GM10266 (cell line): ENCODE results near the gene RAB11FIP4.

Experiments
- DNase-seq: peaks from one replicate; pipeline ENCODE4 v3.0.0; 2012; ENCODE audit errors: extremely low spot score
- CTCF ChIP-seq: IDR thresholded peaks from 2 replicates; pipeline ENCODE4 v1.5.1; 2012; ENCODE audit warnings: mild to moderate bottlenecking, low read depth; ENCODE audit not compliant: control insufficient read depth, insufficient read depth; ENCODE audit errors: missing control alignments

Gene RAB11FIP4

GRCh38 chr17:31530391-31530985, 139.0 kb downstream of the RAB11FIP4 start:
- DNase-seq = no peak
- no peak for TF ChIP-seq CTCF

- no peak for TF ChIP-seq CTCF
These were observed 140.0 kb downstream of the RAB11FIP4 start for GRCh38 chr17:31531336-31531980.

GRCh38 chr17:31532081-31532480, 140.6 kb downstream of the RAB11FIP4 start:
- TF ChIP-seq CTCF = no peak
- DNase-seq = no peak

More at GRCh38 chr17:31531336-31531980, 140.0 kb downstream of the RAB11FIP4 start:
- no peak for DNase-seq

- TF ChIP-seq CTCF = no peak
- DNase-seq = no peak
These were observed 141.1 kb downstream of the RAB11FIP4 start for GRCh38 chr17:31532526-31532925.

- DNase-seq = no peak
- TF ChIP-seq CTCF = peak; percentile 43
These were observed 142.2 kb downstream of the RAB11FIP4 start for GRCh38 chr17:31533546-31534155.

GRCh38 chr17:31534223-31534888, 142.9 kb downstream of the RAB11FIP4 start:
- no peak for TF ChIP-seq CTCF
- no peak for DNase-seq
